Measurements from ENCODE around the gene RYK. TPM values are rescaled to one million over a fixed set of nuclear protein-coding genes. Genes with fewer than 3 reads are reported as not detected.

The RYK gene
- total RNA-seq, 1 donor from 2014 or later = 134 TPM

DNA sequence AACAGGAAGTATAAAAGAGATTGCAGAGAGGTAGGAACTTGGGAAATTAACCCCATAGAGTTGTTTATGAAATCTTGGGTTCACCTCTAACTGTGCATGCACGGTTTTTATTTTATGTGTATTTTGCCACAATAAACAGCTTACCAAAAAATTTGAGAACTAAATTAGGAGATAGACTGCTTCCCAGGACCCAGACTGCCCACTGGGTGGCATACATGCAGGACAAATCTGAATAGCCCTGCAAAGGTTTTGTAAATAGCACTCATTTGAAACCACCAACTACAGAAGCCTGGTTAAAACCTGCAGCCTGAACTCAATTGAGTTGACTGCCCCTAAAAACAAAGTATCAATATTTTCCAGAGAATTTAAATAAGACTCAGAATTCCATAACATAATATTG is 124.5 kb downstream of the RYK start:
- H3K4me1 Mint-ChIP-seq = no peaks in the 10 kb centered on the region
- H3K27me3 Mint-ChIP-seq (ENCODE audit: insufficient read depth, low read depth) = no peaks in the 10 kb centered on the region
- no peak overlapping the region for H2AFZ ChIP-seq (replicated peaks)
- no peak overlapping the region for H3K9ac ChIP-seq
- no peak overlapping the region for H3K4me2 ChIP-seq
- peaks cover 29% of the 10 kb centered on the region for H3K9me3 Mint-ChIP-seq
- DNase-seq (ENCODE audit: low spot score) = no peak
- H4K20me1 ChIP-seq (ENCODE audit: low read depth) = no peaks in the 10 kb centered on the region
- H3K27ac Mint-ChIP-seq = no peak overlapping the region
- H3K36me3 ChIP-seq = no peaks in the 10 kb centered on the region
- H3K4me3 Mint-ChIP-seq = no peak overlapping the region
- peaks cover 18% of the 10 kb centered on the region for H3K36me3 Mint-ChIP-seq
- H3F3A ChIP-seq (ENCODE audit: low read depth) = no peaks in the 10 kb centered on the region
- H3K79me2 ChIP-seq (ENCODE audit: low read depth) = no peaks in the 10 kb centered on the region
- peak; percentile 29 for TF ChIP-seq CTCF (IDR thresholded peaks at IDR 0.05)
- no peak for TF ChIP-seq EZH2 (IDR thresholded peaks at IDR 0.05)
- no peaks in the 10 kb centered on the region for H3K9me3 ChIP-seq (ENCODE audit: low read depth)
- H3K4me3 ChIP-seq = no peak overlapping the region
- no peaks in the 10 kb centered on the region for H3K27me3 ChIP-seq
- no peak overlapping the region for H3K27ac ChIP-seq
- no peaks in the 10 kb centered on the region for H3K4me1 ChIP-seq

DNA sequence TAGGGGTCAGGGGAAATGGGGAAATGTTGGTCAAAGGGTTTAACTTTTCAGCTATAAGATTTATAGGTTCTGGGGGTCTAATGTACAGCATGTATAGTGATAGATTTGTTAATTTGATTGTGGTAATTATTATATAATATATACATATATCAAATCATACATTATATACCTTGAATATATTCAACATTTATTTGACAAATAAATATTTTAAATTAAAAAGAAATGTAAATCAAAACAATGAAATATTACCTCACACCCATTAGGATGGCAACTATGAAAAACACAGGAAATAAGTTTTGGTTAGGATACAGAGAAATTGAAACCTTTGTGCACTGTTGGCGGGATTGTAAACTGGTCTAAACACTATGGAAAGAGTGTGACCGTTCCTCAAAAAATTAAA is 135.9 kb downstream of the RYK start:
- Mint-ChIP-seq H3K4me1 (peaks cover 4% of the 10 kb centered on the region), H3K36me3 (no peaks in the 10 kb centered on the region)

DNA sequence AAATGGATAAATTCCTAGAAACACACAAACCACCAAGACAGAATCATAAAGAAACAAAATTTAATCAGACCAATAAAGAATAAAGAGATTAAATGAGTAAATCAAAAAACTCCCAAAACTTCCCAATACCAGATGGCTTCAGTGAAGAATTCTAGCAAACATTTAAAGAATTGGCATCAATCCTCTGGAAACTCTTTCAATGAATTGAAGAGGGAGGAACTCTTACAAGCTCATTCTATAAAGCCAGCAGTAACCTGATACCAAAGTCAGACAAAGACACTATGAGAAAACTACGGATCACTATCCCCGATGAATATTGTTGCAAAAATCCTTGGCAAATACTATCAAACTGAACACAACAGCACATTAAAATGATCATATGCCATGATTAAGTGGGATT is 139.0 kb downstream of the RYK start:
- Mint-ChIP-seq H3K36me3 (no peaks in the 10 kb centered on the region), H3K4me3 (no peak overlapping the region), H3K27ac (no peak overlapping the region), H3K27me3 (ENCODE audit: insufficient read depth, low read depth) (no peaks in the 10 kb centered on the region), H3K4me1 (peaks cover 4% of the 10 kb centered on the region), H3K9me3 (no peaks in the 10 kb centered on the region)
- Histone ChIP-seq H2AFZ (replicated peaks) (no peak overlapping the region), H3K79me2 (ENCODE audit: low read depth) (no peaks in the 10 kb centered on the region), H3K4me3 (no peak overlapping the region), H3K9ac (no peak overlapping the region), H3K27ac (no peak overlapping the region), H3F3A (ENCODE audit: low read depth) (no peaks in the 10 kb centered on the region), H3K4me2 (peak overlapping the region; percentile 32), H3K36me3 (no peaks in the 10 kb centered on the region), H4K20me1 (ENCODE audit: low read depth) (no peaks in the 10 kb centered on the region), H3K9me3 (ENCODE audit: low read depth) (no peaks in the 10 kb centered on the region), H3K27me3 (no peaks in the 10 kb centered on the region), H3K4me1 (peaks cover 8% of the 10 kb centered on the region)
- peak; percentile 26 for DNase-seq (ENCODE audit: low spot score)
- no peak for TF ChIP-seq CTCF (IDR thresholded peaks at IDR 0.05)
- no peak for TF ChIP-seq EZH2 (IDR thresholded peaks at IDR 0.05)
- TF ChIP-seq EZH2phosphoT487 (IDR thresholded peaks at IDR 0.05) = no peak

More for the DNA sequence above, 135.9 kb downstream of the RYK start:
- TF ChIP-seq CTCF (IDR thresholded peaks at IDR 0.05) (no peak), EZH2 (IDR thresholded peaks at IDR 0.05) (no peak), EZH2phosphoT487 (IDR thresholded peaks at IDR 0.05) (no peak)
- peaks cover 8% of the 10 kb centered on the region for H3K4me1 ChIP-seq
- no peaks in the 10 kb centered on the region for H3K27me3 ChIP-seq
- DNase-seq (ENCODE audit: low spot score) = no peak
- no peak overlapping the region for H2AFZ ChIP-seq (replicated peaks)
- H3K9ac ChIP-seq = no peak overlapping the region
- no peaks in the 10 kb centered on the region for H3K36me3 ChIP-seq
- no peaks in the 10 kb centered on the region for H3F3A ChIP-seq (ENCODE audit: low read depth)
- H4K20me1 ChIP-seq (ENCODE audit: low read depth) = no peaks in the 10 kb centered on the region
- H3K9me3 Mint-ChIP-seq = peaks cover 10% of the 10 kb centered on the region
- no peaks in the 10 kb centered on the region for H3K27me3 Mint-ChIP-seq (ENCODE audit: insufficient read depth, low read depth)
- no peak overlapping the region for H3K4me3 ChIP-seq
- no peaks in the 10 kb centered on the region for H3K9me3 ChIP-seq (ENCODE audit: low read depth)
- no peak overlapping the region for H3K4me2 ChIP-seq
- no peak overlapping the region for H3K4me3 Mint-ChIP-seq
- H3K27ac Mint-ChIP-seq = no peak overlapping the region
- no peak overlapping the region for H3K27ac ChIP-seq
- H3K79me2 ChIP-seq (ENCODE audit: low read depth) = no peaks in the 10 kb centered on the region
